ENCODE results near the gene ROPN1L. TPM values are rescaled to one million over a fixed set of nuclear protein-coding genes. Genes with fewer than 3 reads are reported as not detected.

The ROPN1L gene
- total RNA-seq, 1 experiment from 2014 or later = 0.66 TPM

- no peak for ATAC-seq
- TF ChIP-seq POLR2AphosphoS5 (IDR thresholded peaks at IDR 0.05; ENCODE audit: low read depth, low read length) = no peak
- no peak for TF ChIP-seq CBX3 (IDR thresholded peaks at IDR 0.05; ENCODE audit: low read depth)
- no peak for TF ChIP-seq EZH2phosphoT487 (IDR thresholded peaks at IDR 0.05; ENCODE audit: borderline replicate concordance)
- TF ChIP-seq EGR1 (IDR thresholded peaks at IDR 0.05; ENCODE audit: low read depth) = no peak
- no peak for TF ChIP-seq JUND (IDR thresholded peaks at IDR 0.05)
- TF ChIP-seq CEBPB (IDR thresholded peaks at IDR 0.05; ENCODE audit: low read depth) = no peak
- no peak for TF ChIP-seq SP1 (IDR thresholded peaks at IDR 0.05; ENCODE audit: low read depth)
- POLR2A ChIA-PET = no interaction called here
- H2AFZ ChIP-seq (ENCODE audit: low read depth, low read length, poor library complexity, severe bottlenecking) = no peak overlapping the region
- no peak overlapping the region for H3K27ac ChIP-seq (ENCODE audit: low read depth, low read length)
- RAD21 ChIA-PET (ENCODE audit: low non-redundant PET in 1 of 2, low total read pairs in 2 of 2, uncharacterized antibody in 2 of 2, unreplicated experiment in 2 of 2) = no interaction called here
- intact Hi-C loops (cut with micrococcal nuclease) = no loop called here
- DNase-seq (ENCODE audit: low read depth, low spot score) = no peak
- H3K4me2 ChIP-seq (ENCODE audit: low read length) = no peak overlapping the region
- no peaks in the 10 kb centered on the region for H3K9me2 ChIP-seq (ENCODE audit: insufficient read depth)
- peaks cover 28 to 51% of the 10 kb centered on the region in 2 experiments for H3K36me3 ChIP-seq (ENCODE audit: control insufficient read depth in 1 of 2, insufficient read depth in 2 of 2, low read length in 2 of 2)
- no peak overlapping the region for H3K4me3 ChIP-seq (replicated peaks in 1 of 2; ENCODE audit: low read depth in 1 of 2, low read length in 2 of 2)
- H4K20me1 ChIP-seq (ENCODE audit: insufficient read depth) = peaks cover 4% of the 10 kb centered on the region; the same call in 1 of the 2 replicates
- no peaks in the 10 kb centered on the region for H3K9me3 ChIP-seq (ENCODE audit: control insufficient read depth in 1 of 2, insufficient read depth in 1 of 2, low read depth in 1 of 2, low read length in 2 of 2)
- no TSS peak for BruUV-seq (replicated peaks)
- no peaks in the 10 kb centered on the region for H3K4me1 ChIP-seq (ENCODE audit: control insufficient read depth in 1 of 2, insufficient read depth in 2 of 2, low read length in 2 of 2)
- CTCF ChIA-PET = no interaction called here
- no peaks in the 10 kb centered on the region for H3K27me3 ChIP-seq (ENCODE audit: insufficient read depth, low read length)
- peaks cover 23% of the 10 kb centered on the region; the same call in 1 of the 2 replicates for H3K79me2 ChIP-seq (ENCODE audit: insufficient read depth, low read length)
- no peak overlapping the region for H3K9ac ChIP-seq (ENCODE audit: low read length)
Measured at GRCh38 chr5:10393491-10393890, 48.2 kb upstream of the ROPN1L start.

GRCh38 chr5:10396552-10396951 is 45.1 kb upstream of the ROPN1L start:
- Histone ChIP-seq H3K9ac (ENCODE audit: low read length) (no peak overlapping the region), H3K27ac (ENCODE audit: low read depth, low read length) (no peak overlapping the region), H3K4me2 (ENCODE audit: low read length) (no peak overlapping the region), H3K4me3 (replicated peaks in 1 of 2; ENCODE audit: low read depth in 1 of 2, low read length in 2 of 2) (no peak overlapping the region), H3K9me3 (ENCODE audit: control insufficient read depth in 1 of 2, insufficient read depth in 1 of 2, low read depth in 1 of 2, low read length in 2 of 2) (no peaks in the 10 kb centered on the region), H3K9me2 (ENCODE audit: insufficient read depth) (no peaks in the 10 kb centered on the region), H3K36me3 (ENCODE audit: control insufficient read depth in 1 of 2, insufficient read depth in 2 of 2, low read length in 2 of 2) (peaks cover 17 to 55% of the 10 kb centered on the region in 2 experiments), H3K79me2 (ENCODE audit: insufficient read depth, low read length) (peaks cover 7% of the 10 kb centered on the region), H4K20me1 (ENCODE audit: insufficient read depth) (peaks cover 11% of the 10 kb centered on the region; the same call in 1 of the 2 replicates), H2AFZ (ENCODE audit: low read depth, low read length, poor library complexity, severe bottlenecking) (no peak overlapping the region), H3K4me1 (ENCODE audit: control insufficient read depth in 1 of 2, insufficient read depth in 2 of 2, low read length in 2 of 2) (no peaks in the 10 kb centered on the region), H3K27me3 (ENCODE audit: insufficient read depth, low read length) (no peaks in the 10 kb centered on the region)
- POLR2A ChIA-PET = no interaction called here
- ATAC-seq (no peak), DNase-seq (ENCODE audit: low read depth, low spot score) (no peak)
- RAD21 ChIA-PET (ENCODE audit: low non-redundant PET in 1 of 2, low total read pairs in 2 of 2, uncharacterized antibody in 2 of 2, unreplicated experiment in 2 of 2) = no interaction called here
- intact Hi-C loops (cut with micrococcal nuclease) = no loop called here
- CTCF ChIA-PET = no interaction called here
- TF ChIP-seq POLR2A (IDR thresholded peaks at IDR 0.05; ENCODE audit: borderline replicate concordance, extremely low read depth, insufficient read depth, insufficient read length) (no peak), TCF7L2 (IDR thresholded peaks at IDR 0.05; ENCODE audit: borderline replicate concordance, extremely low read depth, insufficient read depth, insufficient read length) (no peak), FOSL1 (IDR thresholded peaks at IDR 0.05; ENCODE audit: low read depth) (no peak), YY1 (IDR thresholded peaks at IDR 0.05; ENCODE audit: extremely low read depth, insufficient replicate concordance, low read depth, low read length) (no peak), ZNF274 (IDR thresholded peaks at IDR 0.05; ENCODE audit: low read depth, low read length) (no peak), ELF1 (IDR thresholded peaks at IDR 0.05; ENCODE audit: borderline replicate concordance, low read depth) (no peak), POLR2AphosphoS5 (IDR thresholded peaks at IDR 0.05; ENCODE audit: low read depth, low read length) (no peak), EZH2 (IDR thresholded peaks at IDR 0.05) (no peak), EZH2phosphoT487 (IDR thresholded peaks at IDR 0.05; ENCODE audit: borderline replicate concordance) (no peak), EGR1 (IDR thresholded peaks at IDR 0.05; ENCODE audit: low read depth) (no peak), SP1 (IDR thresholded peaks at IDR 0.05; ENCODE audit: low read depth) (no peak), SIN3A (IDR thresholded peaks at IDR 0.05; ENCODE audit: low read depth) (no peak), CEBPB (IDR thresholded peaks at IDR 0.05; ENCODE audit: low read depth) (no peak), JUND (IDR thresholded peaks at IDR 0.05) (no peak), ZFX (IDR thresholded peaks at IDR 0.05) (no peak)
- BruUV-seq (replicated peaks) = no TSS peak

All from HCT116 (cell line).